OCI-LY3 (cell line): ENCODE measurements around the gene C4orf17.

ENCODE experiments used
- EZH2phosphoT487 ChIP-seq: fragments of 200-600 bp; shearing (Covaris generic); IDR thresholded peaks from 2 replicates; pipeline ENCODE4 v1.6.1; 2018; ENCODE audit warnings: antibody characterized with exemption, mixed run types, low read depth
- TF ChIP-seq, protein P1 (sequence below): fragments of 200-600, 300-600 bp; sonication (generic); IDR thresholded peaks from 2 replicates; pipeline ENCODE4 v1.5.1; 2014; ENCODE audit warnings: antibody characterized with exemption, low read length, low read depth

GRCh38 chr4:99572527-99573240 is 61.9 kb downstream of the C4orf17 start:
- TF ChIP-seq, protein P1, sequence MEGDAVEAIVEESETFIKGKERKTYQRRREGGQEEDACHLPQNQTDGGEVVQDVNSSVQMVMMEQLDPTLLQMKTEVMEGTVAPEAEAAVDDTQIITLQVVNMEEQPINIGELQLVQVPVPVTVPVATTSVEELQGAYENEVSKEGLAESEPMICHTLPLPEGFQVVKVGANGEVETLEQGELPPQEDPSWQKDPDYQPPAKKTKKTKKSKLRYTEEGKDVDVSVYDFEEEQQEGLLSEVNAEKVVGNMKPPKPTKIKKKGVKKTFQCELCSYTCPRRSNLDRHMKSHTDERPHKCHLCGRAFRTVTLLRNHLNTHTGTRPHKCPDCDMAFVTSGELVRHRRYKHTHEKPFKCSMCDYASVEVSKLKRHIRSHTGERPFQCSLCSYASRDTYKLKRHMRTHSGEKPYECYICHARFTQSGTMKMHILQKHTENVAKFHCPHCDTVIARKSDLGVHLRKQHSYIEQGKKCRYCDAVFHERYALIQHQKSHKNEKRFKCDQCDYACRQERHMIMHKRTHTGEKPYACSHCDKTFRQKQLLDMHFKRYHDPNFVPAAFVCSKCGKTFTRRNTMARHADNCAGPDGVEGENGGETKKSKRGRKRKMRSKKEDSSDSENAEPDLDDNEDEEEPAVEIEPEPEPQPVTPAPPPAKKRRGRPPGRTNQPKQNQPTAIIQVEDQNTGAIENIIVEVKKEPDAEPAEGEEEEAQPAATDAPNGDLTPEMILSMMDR, result no peak
- TF ChIP-seq EZH2phosphoT487, result no peak
